Endothelial cell of umbilical vein (primary cell): ENCODE results near the gene ZNF428. TPM values are rescaled to one million over a fixed set of nuclear protein-coding genes. Genes with fewer than 3 reads are reported as not detected.
A peak's percentile ranks its signal among the peaks of the same experiment; 100 is the strongest.

ENCODE experiments used
- BruUV-seq: library from RNA; stranded (reverse); fragments of 400-500 nt; replicated peaks from 2 replicates; lab custom pipeline; 2021; lab: Mats Ljungman, UMichigan
- CTCF ChIA-PET: fragments of 300-600, 350-600 bp; sonication (Branson Sonifier 250); formaldehyde crosslinking; loops from one replicate; lab custom pipeline; 2021; ENCODE audit warnings: antibody characterized with exemption, inconsistent platforms; lab: Charles Lee
- POLR2A ChIA-PET: fragments of 300-600, 350-600 bp; sonication (Branson Sonifier 250); formaldehyde crosslinking; loops from one replicate; lab custom pipeline; 2021; ENCODE audit warnings: antibody characterized with exemption, inconsistent platforms; lab: Charles Lee
- DNase-seq: peaks from one replicate; pipeline ENCODE4 v3.0.0-alpha.2; 2011; ENCODE audit warnings: low read depth, low spot score
- FAIRE-seq: peaks from 2 replicates; lab custom pipeline; 2011; peaks lifted over from hg19 to GRCh38; lab: Jason Lieb, UNC
- H2AFZ ChIP-seq: 2 replicates; pipeline ENCODE4 v1.6.0; 2012; ENCODE audit warnings: low read depth, low read length, control low read depth, inconsistent platforms
- H3K27ac ChIP-seq: 2 replicates; pipeline ENCODE4 v1.5.1; 2011; ENCODE audit warnings: low read depth, mild to moderate bottlenecking, control low read depth, low read length, moderate library complexity; ENCODE audit not compliant: insufficient read depth
- H3K27me3 ChIP-seq, 2 experiments: 2 replicates each; pipeline versions ENCODE4 v1.6.0 to v1.6.1; 2011; ENCODE audit warnings: low read length in 2 of 2, mixed read lengths in 1 of 2; ENCODE audit not compliant: control insufficient read depth in 2 of 2, insufficient read depth in 2 of 2
- H3K36me3 ChIP-seq, 2 experiments: 2 replicates in 1 of 2; 3 replicates in 1 of 2; pipeline ENCODE4 v1.5.1; 2011; ENCODE audit warnings: low read length in 2 of 2, mild to moderate bottlenecking in 1 of 2, moderate library complexity in 1 of 2; ENCODE audit not compliant: control insufficient read depth in 2 of 2, insufficient read depth in 2 of 2; ENCODE audit errors: extremely low read depth in 1 of 2
- H3K4me1 ChIP-seq: 3 replicates; pipeline ENCODE4 v1.5.1; 2011; ENCODE audit warnings: mild to moderate bottlenecking, low read length; ENCODE audit not compliant: control insufficient read depth, insufficient read depth; ENCODE audit errors: extremely low read depth
- H3K4me2 ChIP-seq: 2 replicates; pipeline ENCODE4 v1.6.1; 2011; ENCODE audit warnings: low read length, control low read depth, mixed read lengths; ENCODE audit not compliant: insufficient read depth
- H3K4me3 ChIP-seq, 3 experiments: fragments of 200-600 bp in 1 of 3; sonication (generic), shearing (Covaris generic) in 1 of 3; replicated peaks in 1 of 3; 2 replicates each; pipeline ENCODE4 v1.5.1; 2011 to 2016; ENCODE audit warnings: control low read depth in 3 of 3, low read length in 3 of 3, mild to moderate bottlenecking in 2 of 3, inconsistent platforms in 1 of 3, low read depth in 1 of 3, moderate library complexity in 1 of 3; ENCODE audit not compliant: insufficient read depth in 1 of 3
- H3K79me2 ChIP-seq: 2 replicates; pipeline ENCODE4 v1.6.0; 2012; ENCODE audit warnings: low read length, inconsistent platforms; ENCODE audit not compliant: control insufficient read depth, insufficient read depth
- H3K9ac ChIP-seq: replicated peaks from 2 replicates; pipeline ENCODE3; 2011; ENCODE audit warnings: low read length, control low read depth; ENCODE audit not compliant: insufficient read depth; ENCODE audit errors: extremely low read depth
- H3K9me1 ChIP-seq: replicated peaks from 3 replicates; pipeline ENCODE4 v1.6.0; 2011; ENCODE audit warnings: mild to moderate bottlenecking, low read length; ENCODE audit not compliant: control insufficient read depth, insufficient read depth; ENCODE audit errors: extremely low read depth
- H3K9me3 ChIP-seq: replicated peaks from 2 replicates; pipeline ENCODE4 v1.5.1; 2012; ENCODE audit warnings: low read length, inconsistent platforms; ENCODE audit not compliant: control insufficient read depth, insufficient read depth
- H4K20me1 ChIP-seq: replicated peaks from 2 replicates; pipeline ENCODE3; 2011; ENCODE audit warnings: mild to moderate bottlenecking, low read length; ENCODE audit not compliant: control insufficient read depth, insufficient read depth; ENCODE audit errors: extremely low read depth
- CTCF ChIP-seq, 2 donors: IDR thresholded peaks; 1 replicate in 1 of 2; 2 replicates in 1 of 2; pipeline ENCODE4 v1.5.1; 2011; ENCODE audit warnings: low read length in 2 of 2, mild to moderate bottlenecking in 2 of 2, moderate library complexity in 2 of 2, control low read depth in 1 of 2, inconsistent platforms in 1 of 2, low read depth in 1 of 2; ENCODE audit not compliant: insufficient read depth in 1 of 2; ENCODE audit errors: extremely low read depth in 1 of 2
- EZH2 ChIP-seq: IDR thresholded peaks from 2 replicates; pipeline ENCODE4 v1.6.1; 2012; ENCODE audit warnings: borderline replicate concordance, low read depth, mild to moderate bottlenecking, moderate library complexity, low read length, inconsistent platforms; ENCODE audit not compliant: severe bottlenecking
- FOS ChIP-seq: IDR thresholded peaks from 2 replicates; pipeline ENCODE4 v1.6.1; 2011; ENCODE audit warnings: mild to moderate bottlenecking, low read length, moderate library complexity, borderline replicate concordance; ENCODE audit not compliant: insufficient read depth
- GATA2 ChIP-seq: IDR thresholded peaks from 2 replicates; pipeline ENCODE4 v1.7.0; 2011; ENCODE audit warnings: low read depth, mild to moderate bottlenecking, moderate library complexity, mixed read lengths, low read length; ENCODE audit not compliant: insufficient read length, insufficient read depth
- JUN ChIP-seq: IDR thresholded peaks from 2 replicates; pipeline ENCODE4 v1.6.1; 2011; ENCODE audit warnings: borderline replicate concordance, low read depth; ENCODE audit not compliant: insufficient read length, insufficient read depth
- MAX ChIP-seq: IDR thresholded peaks from 2 replicates; pipeline ENCODE4 v1.6.1; 2011; ENCODE audit not compliant: insufficient read depth, insufficient read length
- MYC ChIP-seq: IDR thresholded peaks from one replicate; pipeline ENCODE4 v1.6.1; 2011; ENCODE audit warnings: mild to moderate bottlenecking, low read depth, low read length
- POLR2A ChIP-seq: IDR thresholded peaks from 2 replicates; pipeline ENCODE4 v1.6.1; 2012; ENCODE audit warnings: low read depth, mild to moderate bottlenecking, control low read depth, low read length
- POLR2AphosphoS5 ChIP-seq: IDR thresholded peaks from 2 replicates; pipeline ENCODE4 v1.6.1; 2012; ENCODE audit warnings: low read depth, mild to moderate bottlenecking, control low read depth, low read length, moderate library complexity; ENCODE audit not compliant: insufficient read depth
- dilution Hi-C: fragments of 300-500 bp; cut with MboI; formaldehyde crosslinking; loops from one replicate; pipeline ENCODE4 v1.15.0; 2019; ENCODE audit warnings: low sequenced_read_pairs; ENCODE audit not compliant: extremely low pct_ligation_motif_present
- intact Hi-C: fragments of 100-400 bp; cut with micrococcal nuclease; formaldehyde crosslinking; loops from one replicate; pipeline ENCODE4 v1.10.0; 2022
- polyA plus RNA-seq, 4 experiments: library from polyadenylated mRNA; depleted of rRNA in 3 of 4; stranded (reverse) in 3 of 4; unstranded in 1 of 4; fragments of >200 nt; gene quantifications; 2 replicates each; pipeline versions ENCODE4 v1.2.1 to v1.2.3, GENCODE V29; 2011 to 2012; ENCODE audit warnings: missing spikeins in 1 of 4
- total RNA-seq: library from RNA; stranded (reverse); gene quantifications from 2 replicates; pipeline ENCODE4 v1.2.3, GENCODE V29; 2021

The ZNF428 gene
- total and polyA plus RNA-seq, 2 donors (not counting 3 experiments of a cell fraction or from before 2014, with no cell fraction given): 29.2 to 56.2 TPM

GRCh38 chr19:43575955-43576878, 43.2 kb downstream of the ZNF428 start:
- ChIA-PET CTCF (interaction anchor here (2.9 to 4.2 kb wide), 3 partner anchors 18 to 41 kb away, joined by 11 to 31 read pairs (median 16); no protein-coding TSS in a partner anchor), POLR2A (interaction anchor here (1.2 kb wide), 1 partner anchor 21 kb away, joined by 3 read pairs; no protein-coding TSS in a partner anchor)
- Histone ChIP-seq H3K9me3 (no peaks in the 10 kb centered on the region), H2AFZ (peak overlapping the region; percentile 68), H3K36me3 (no peaks in the 10 kb centered on the region), H3K4me2 (peak overlapping the region; percentile 47), H3K9ac (peak overlapping the region; percentile 33), H3K4me1 (peaks cover 7% of the 10 kb centered on the region), H3K79me2 (no peaks in the 10 kb centered on the region), H3K27me3 (no peaks in the 10 kb centered on the region), H3K9me1 (no peaks in the 10 kb centered on the region), H4K20me1 (no peaks in the 10 kb centered on the region), H3K4me3 (peak overlapping the region in 2 of 3 experiments; percentile 10 to 86), H3K27ac (peak overlapping the region; percentile 35)
- intact Hi-C loops: loop anchor here (1.0 kb wide), 3 partner anchors 20 to 43 kb away; partner anchors contain the start of genes IRGQ, ZNF428 and ZNF576
- dilution Hi-C loops: no loop called here
- FAIRE-seq: no peak
- BruUV-seq: no TSS peak
- no peak for TF ChIP-seq CTCF (IDR thresholded peaks at IDR 0.05; ENCODE audit: extremely low read depth in 1 of 2, insufficient read depth in 1 of 2, low read depth in 1 of 2, low read length in 2 of 2)
- no peak for TF ChIP-seq POLR2A
- TF ChIP-seq MAX: no peak
- no peak for TF ChIP-seq JUN
- no peak for TF ChIP-seq EZH2
- TF ChIP-seq MYC: no peak
- TF ChIP-seq GATA2: no peak
- no peak for TF ChIP-seq FOS
- no peak for TF ChIP-seq POLR2AphosphoS5
- DNase-seq: peak; percentile 8
